ENCODE data around the gene ITPR1.

The ITPR1 gene

GRCh38 chr3:4507024-4507596 is 14.0 kb downstream of the ITPR1 start:
- intact Hi-C loops (cut with DNase I), result no loop called here
- DNase-seq, result no peak

GRCh38 chr3:4508048-4508981 is 15.2 kb downstream of the ITPR1 start:
- DNase-seq, result no peak
- intact Hi-C loops (cut with DNase I), result no loop called here

- intact Hi-C loops (cut with DNase I), result no loop called here
- DNase-seq, result no peak
Measured at GRCh38 chr3:4509043-4509442, 15.9 kb downstream of the ITPR1 start.

GRCh38 chr3:4509983-4510755 is 17.0 kb downstream of the ITPR1 start:
- intact Hi-C loops (cut with DNase I), result no loop called here
- DNase-seq, result no peak

- intact Hi-C loops (cut with DNase I), result no loop called here
- no peak for DNase-seq
Measured at GRCh38 chr3:4511491-4512262, 18.5 kb downstream of the ITPR1 start.

- intact Hi-C loops (cut with DNase I), result no loop called here
- DNase-seq, result no peak
Measured at GRCh38 chr3:4512895-4513616, 19.9 kb downstream of the ITPR1 start.

- no peak for DNase-seq
- intact Hi-C loops (cut with DNase I), result no loop called here
Measured at GRCh38 chr3:4514321-4514720, 21.2 kb downstream of the ITPR1 start.

GRCh38 chr3:4514916-4515315 is 21.8 kb downstream of the ITPR1 start:
- DNase-seq, result no peak
- intact Hi-C loops (cut with DNase I), result no loop called here

- DNase-seq, result no peak
- intact Hi-C loops (cut with DNase I), result no loop called here
Measured at GRCh38 chr3:4515916-4516579, 22.9 kb downstream of the ITPR1 start.

GRCh38 chr3:4517093-4517492 is 23.9 kb downstream of the ITPR1 start:
- DNase-seq, result no peak
- intact Hi-C loops (cut with DNase I), result no loop called here

- intact Hi-C loops (cut with DNase I), result no loop called here
- DNase-seq, result no peak
Measured at GRCh38 chr3:4517643-4518311, 24.6 kb downstream of the ITPR1 start.

- intact Hi-C loops (cut with DNase I), result no loop called here
- DNase-seq, result no peak
Measured at GRCh38 chr3:4520033-4520816, 27.1 kb downstream of the ITPR1 start.

GRCh38 chr3:4522947-4523346 is 29.8 kb downstream of the ITPR1 start:
- intact Hi-C loops (cut with DNase I), result no loop called here

GRCh38 chr3:4523710-4524698 is 30.9 kb downstream of the ITPR1 start:
- intact Hi-C loops (cut with DNase I), result no loop called here
- peak in 3 of 10 donors; percentile 27 to 34 (median 32) for DNase-seq

More at GRCh38 chr3:4522947-4523346, 29.8 kb downstream of the ITPR1 start:
- DNase-seq, result no peak

GRCh38 chr3:4525560-4526223 is 32.5 kb downstream of the ITPR1 start:
- DNase-seq, result no peak
- intact Hi-C loops (cut with DNase I), result no loop called here

GRCh38 chr3:4528320-4528719 is 35.2 kb downstream of the ITPR1 start:
- no peak for DNase-seq
- intact Hi-C loops (cut with DNase I), result no loop called here

Data from posterior cingulate gyrus (tissue), 11 donors.